Upper lobe of left lung (tissue), 4 donors: Measurements from ENCODE around the gene MAP6D1.

Experiments
- CTCF ChIP-seq, 6 experiments: fragments of 450-650 bp in 4 of 6; fragments of 200-600 bp in 2 of 6; sonication (generic) in 2 of 6; IDR thresholded peaks; one replicate each; pipeline ENCODE4 v1.5.1; 2016 to 2019; ENCODE audit warnings: antibody characterized with exemption in 6 of 6
- POLR2A ChIP-seq, 4 donors: fragments of 450-650 bp; IDR thresholded peaks; one replicate each; pipeline ENCODE4 v1.5.1; 2016 to 2017; ENCODE audit warnings: antibody characterized with exemption in 4 of 4, mild to moderate bottlenecking in 2 of 4
- POLR2AphosphoS5 ChIP-seq, 2 donors: sonication (generic); formaldehyde crosslinking; IDR thresholded peaks; one replicate each; pipeline ENCODE4 v1.5.1; 2017; ENCODE audit warnings: antibody characterized with exemption in 2 of 2

GRCh38 chr3:183871541-183871940 is 46.2 kb upstream of the MAP6D1 start:
- TF ChIP-seq POLR2AphosphoS5 (IDR thresholded peaks at IDR 0.05) (no peak), CTCF (IDR thresholded peaks at IDR 0.05) (no peak), POLR2A (IDR thresholded peaks at IDR 0.05) (no peak)
